Mesothelial cell of epicardium (in vitro differentiated cells): Measurements from ENCODE around the gene ADGRG6. TPM values are rescaled to one million over a fixed set of nuclear protein-coding genes. Genes with fewer than 3 reads are reported as not detected.
"Not testable (repeated sequence)": the region's sequence is repeated elsewhere in the genome, so short reads cannot be mapped to it uniquely, and the experiment has no call there.

Source experiments
- DNase-seq, 2 experiments: peaks; one replicate each; pipeline ENCODE4 v3.0.0; 2021; ENCODE audit warnings: low spot score in 2 of 2; ENCODE audit not compliant: unreplicated experiment in 2 of 2
- H3K27ac Mint-ChIP-seq: 2 replicates; pipeline ENCODE4 v1.8.0; 2021; ENCODE audit warnings: mixed read lengths
- H3K27me3 Mint-ChIP-seq: 2 replicates; pipeline ENCODE4 v1.8.0; 2021; ENCODE audit warnings: low read depth, mixed read lengths
- H3K36me3 Mint-ChIP-seq: 2 replicates; pipeline ENCODE4 v1.8.0; 2021; ENCODE audit warnings: mixed read lengths
- H3K4me1 Mint-ChIP-seq: 2 replicates; pipeline ENCODE4 v1.8.0; 2021; ENCODE audit warnings: mixed read lengths
- H3K4me3 Mint-ChIP-seq: 2 replicates; pipeline ENCODE4 v1.8.0; 2021; ENCODE audit warnings: mild to moderate bottlenecking, moderate library complexity, mixed read lengths
- H3K9me3 Mint-ChIP-seq: 2 replicates; pipeline ENCODE4 v1.8.0; 2021; ENCODE audit warnings: mixed read lengths
- CTCF ChIP-seq: fragments of 200-600 bp; sonication (generic); IDR thresholded peaks from one replicate; pipeline ENCODE4 v1.5.0; 2021; ENCODE audit warnings: antibody characterized with exemption; ENCODE audit not compliant: unreplicated experiment
- total RNA-seq: library from RNA; stranded (reverse); gene quantifications from 3 replicates; pipeline ENCODE4 v1.2.1, GENCODE V29; 2021

ADGRG6 gene
- total RNA-seq, 1 donor from 2014 or later: 36.6 TPM

GRCh38 chr6:142339968-142340658, 38.3 kb downstream of the ADGRG6 start:
- DNase-seq: no peak
- Mint-ChIP-seq H3K4me1 (peaks cover 39% of the 10 kb centered on the region), H3K27me3 (no peaks in the 10 kb centered on the region), H3K36me3 (no peaks in the 10 kb centered on the region), H3K27ac (peak overlapping the region; percentile 43), H3K9me3 (peaks cover 4% of the 10 kb centered on the region), H3K4me3 (no peak overlapping the region)
- no peak for TF ChIP-seq CTCF

- H3K4me1 Mint-ChIP-seq: peaks cover 40% of the 10 kb centered on the region
Observed at GRCh38 chr6:142341855-142342330, 40.1 kb downstream of the ADGRG6 start.

GRCh38 chr6:142342986-142343385, 41.2 kb downstream of the ADGRG6 start:
- peaks cover 40% of the 10 kb centered on the region for H3K4me1 Mint-ChIP-seq
- H3K9me3 Mint-ChIP-seq: peaks cover 13% of the 10 kb centered on the region
- TF ChIP-seq CTCF: no peak
- H3K27me3 Mint-ChIP-seq: no peaks in the 10 kb centered on the region
- H3K4me3 Mint-ChIP-seq: no peak overlapping the region
- DNase-seq: no peak
- H3K36me3 Mint-ChIP-seq: peaks cover 4% of the 10 kb centered on the region
- peak overlapping the region; percentile 50 for H3K27ac Mint-ChIP-seq

More at GRCh38 chr6:142341855-142342330, 40.1 kb downstream of the ADGRG6 start:
- peak overlapping the region; percentile 57 for H3K27ac Mint-ChIP-seq
- peaks cover 11% of the 10 kb centered on the region for H3K9me3 Mint-ChIP-seq
- TF ChIP-seq CTCF: no peak
- peaks cover 4% of the 10 kb centered on the region for H3K36me3 Mint-ChIP-seq
- H3K4me3 Mint-ChIP-seq: no peak overlapping the region
- DNase-seq: no peak
- no peaks in the 10 kb centered on the region for H3K27me3 Mint-ChIP-seq

- H3K36me3 Mint-ChIP-seq: peaks cover 5% of the 10 kb centered on the region
- DNase-seq: no peak
- H3K4me3 Mint-ChIP-seq: no peak overlapping the region
- peaks cover 15% of the 10 kb centered on the region for H3K9me3 Mint-ChIP-seq
- no peaks in the 10 kb centered on the region for H3K27me3 Mint-ChIP-seq
- TF ChIP-seq CTCF: no peak
- peaks cover 40% of the 10 kb centered on the region for H3K4me1 Mint-ChIP-seq
- peak overlapping the region; percentile 34 for H3K27ac Mint-ChIP-seq
Observed at GRCh38 chr6:142343938-142344337, 42.1 kb downstream of the ADGRG6 start.

- Mint-ChIP-seq H3K27ac (peak overlapping the region; percentile 76), H3K36me3 (peaks cover 5% of the 10 kb centered on the region), H3K4me1 (peaks cover 29% of the 10 kb centered on the region), H3K4me3 (no peak overlapping the region), H3K9me3 (peaks cover 15% of the 10 kb centered on the region), H3K27me3 (no peaks in the 10 kb centered on the region)
- no peak for TF ChIP-seq CTCF
- no peak for DNase-seq
Observed at GRCh38 chr6:142345261-142345660, 43.5 kb downstream of the ADGRG6 start.

- not testable (repeated sequence) for H3K27ac Mint-ChIP-seq, H3K36me3 Mint-ChIP-seq, DNase-seq, H3K27me3 Mint-ChIP-seq, H3K4me3 Mint-ChIP-seq
- Mint-ChIP-seq H3K9me3 (peaks cover 21% of the 10 kb centered on the region), H3K4me1 (peaks cover 22% of the 10 kb centered on the region)
Observed at GRCh38 chr6:142346166-142346565, 44.4 kb downstream of the ADGRG6 start.
